ENCODE results near the gene MALRD1.

- TF ChIP-seq CTCF (IDR thresholded peaks at IDR 0.05) = no peak
- no peak for TF ChIP-seq POLR2A (IDR thresholded peaks at IDR 0.05)
Measured at GRCh38 chr10:19119191-19119590, 70.6 kb downstream of the MALRD1 start.

Measured in lower leg skin (tissue), 3 donors.